SH-SY5Y (cell line): Measurements from ENCODE around the gene ITPRIP.

ENCODE experiments used
- GATA2 ChIP-seq: IDR thresholded peaks from 2 replicates; pipeline ENCODE4 v1.6.1; 2011; ENCODE audit warnings: mild to moderate bottlenecking, low read depth, low read length
- GATA3 ChIP-seq: IDR thresholded peaks from 2 replicates; pipeline ENCODE4 v1.6.1; 2011; ENCODE audit warnings: low read depth, mild to moderate bottlenecking, low read length, moderate library complexity

ITPRIP gene

GRCh38 chr10:104311184-104311720 is 27.0 kb downstream of the ITPRIP start:
- TF ChIP-seq GATA2 (no peak), GATA3 (no peak)

GRCh38 chr10:104309980-104310978 is 28.0 kb downstream of the ITPRIP start:
- TF ChIP-seq GATA2 (peak; percentile 22; the same call in 1 of the 2 replicates), GATA3 (no peak)

- TF ChIP-seq GATA3 (no peak), GATA2 (no peak)
These were observed 29.8 kb downstream of the ITPRIP start for GRCh38 chr10:104308439-104308903.

GRCh38 chr10:104307576-104308438 is 30.5 kb downstream of the ITPRIP start:
- TF ChIP-seq GATA2 (no peak), GATA3 (no peak)

GRCh38 chr10:104306897-104307296 is 31.4 kb downstream of the ITPRIP start:
- TF ChIP-seq GATA3 (no peak), GATA2 (no peak)

- TF ChIP-seq GATA2, result no peak
- TF ChIP-seq GATA3, result no peak
These were observed 33.3 kb downstream of the ITPRIP start for GRCh38 chr10:104304927-104305326.

GRCh38 chr10:104304356-104304745 is 33.9 kb downstream of the ITPRIP start:
- TF ChIP-seq GATA2 (no peak), GATA3 (no peak)

- TF ChIP-seq GATA3 (no peak), GATA2 (no peak)
These were observed 34.5 kb downstream of the ITPRIP start for GRCh38 chr10:104303594-104304355.

- TF ChIP-seq GATA3 (no peak), GATA2 (no peak)
These were observed 36.2 kb downstream of the ITPRIP start for GRCh38 chr10:104301907-104302690.

- TF ChIP-seq GATA2 (no peak), GATA3 (no peak)
These were observed 37.5 kb downstream of the ITPRIP start for GRCh38 chr10:104300736-104301292.

GRCh38 chr10:104300002-104300735 is 38.1 kb downstream of the ITPRIP start:
- TF ChIP-seq GATA3, result no peak

- 0 out of 2 replicates have a peak, but pooled peaks have one; percentile 44 for TF ChIP-seq GATA3
- TF ChIP-seq GATA2, result peak; percentile 57
These were observed 39.0 kb downstream of the ITPRIP start for GRCh38 chr10:104299031-104299904.
